NCI-H345 treated with DMSO at 0.1 percent for 48 hours (cell line): Measurements from ENCODE around the gene TLE3.

Source experiments
- DNase-seq: peaks from one replicate; lab custom pipeline; 2025; ENCODE audit not compliant: unreplicated experiment; lab: John Stamatoyannopoulos, UW

The TLE3 gene

DNA sequence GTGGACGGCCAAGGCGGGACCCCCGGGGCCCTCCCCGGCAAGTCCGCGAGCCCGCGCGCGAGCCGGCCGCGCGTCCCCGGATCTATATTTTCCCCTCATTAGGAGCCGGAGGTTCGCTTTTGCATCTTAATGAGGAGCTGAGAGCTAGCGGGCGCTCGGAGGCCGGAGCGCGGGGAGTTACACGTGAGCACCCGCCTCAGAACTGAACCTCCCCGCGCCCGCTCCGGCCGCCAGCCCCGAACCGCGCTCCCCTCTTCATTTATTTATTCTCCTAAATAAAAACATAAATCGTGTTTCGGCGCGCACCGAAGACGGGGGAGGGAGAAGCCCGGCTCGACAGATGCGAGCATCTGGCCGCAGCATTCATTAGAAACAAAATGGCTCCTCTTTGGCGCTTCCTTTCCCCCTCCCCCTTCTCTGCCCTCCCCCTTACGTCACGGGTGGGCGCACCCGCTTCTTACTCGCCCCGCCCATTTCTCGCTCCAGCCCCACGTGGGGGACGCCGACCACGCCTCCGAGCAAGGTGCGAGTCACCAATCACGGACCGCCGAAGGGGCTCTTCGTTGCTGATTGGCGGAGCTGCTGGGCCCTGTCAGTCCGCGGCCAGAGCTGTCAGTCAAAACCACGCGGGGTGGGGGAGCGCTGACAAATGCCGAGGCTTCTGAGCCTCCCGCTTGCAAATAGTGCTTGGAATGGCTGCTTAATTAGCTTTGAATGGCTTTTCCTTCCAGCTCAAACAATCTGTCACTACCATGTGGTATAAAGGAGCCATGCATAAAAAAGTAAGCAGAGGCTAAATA lies 1.6 kb upstream of the TLE3 start:
- DNase-seq = peak; percentile 91

DNA sequence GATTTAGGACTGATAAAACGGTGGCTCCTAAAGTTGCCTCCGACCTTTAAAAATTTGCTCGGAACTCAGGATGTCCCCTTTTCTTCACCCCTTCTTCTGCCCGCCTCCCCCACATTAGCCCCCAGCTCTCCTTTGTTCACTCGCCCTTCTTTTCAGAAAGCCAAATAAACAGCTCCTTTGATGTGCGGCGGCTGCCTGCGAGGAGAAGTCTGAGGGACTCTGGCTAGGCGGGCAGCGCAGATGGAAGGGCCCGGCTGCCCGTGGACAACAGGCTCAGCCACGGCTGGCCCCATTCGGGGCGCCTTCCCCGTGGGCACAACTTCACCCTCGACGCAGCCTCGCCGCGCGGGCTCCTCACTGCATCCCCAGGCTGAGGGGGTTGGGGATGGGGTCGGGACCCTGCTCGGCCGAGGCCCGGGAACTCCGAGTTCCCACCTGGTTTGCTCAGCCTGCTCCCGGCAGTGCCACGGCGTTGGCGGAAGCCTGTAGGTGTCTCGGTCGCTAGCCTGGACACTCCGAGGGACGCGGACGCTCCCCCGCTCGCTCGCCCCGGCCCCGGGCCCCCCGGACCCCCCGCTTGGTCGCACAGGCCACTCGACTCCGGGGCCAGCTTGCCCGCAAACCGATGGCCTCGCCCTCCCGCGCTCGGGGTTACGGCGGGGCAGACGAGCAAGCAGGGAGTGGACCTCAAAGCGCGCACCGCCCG lies 897 bp upstream of the TLE3 start:
- DNase-seq = no peak

DNA sequence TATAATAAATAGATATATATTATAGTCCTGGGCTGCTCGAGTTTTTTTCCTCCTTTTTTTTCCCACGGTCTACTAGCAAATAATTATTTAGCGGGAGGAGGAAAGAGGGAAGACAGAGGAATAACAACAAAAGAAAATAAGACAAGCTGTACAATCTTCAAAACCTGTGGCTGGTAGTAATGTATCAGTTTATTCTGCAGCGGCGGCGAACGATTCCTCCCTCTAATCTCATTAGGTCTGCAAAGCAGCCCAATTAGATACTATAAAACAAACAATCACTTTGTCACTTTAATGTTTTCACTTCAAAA lies 390 bp upstream of the TLE3 start:
- DNase-seq = no peak

GRCh38 chr15:70097063-70097320 lies 725 bp downstream of the TLE3 start:
- no peak for DNase-seq

DNA sequence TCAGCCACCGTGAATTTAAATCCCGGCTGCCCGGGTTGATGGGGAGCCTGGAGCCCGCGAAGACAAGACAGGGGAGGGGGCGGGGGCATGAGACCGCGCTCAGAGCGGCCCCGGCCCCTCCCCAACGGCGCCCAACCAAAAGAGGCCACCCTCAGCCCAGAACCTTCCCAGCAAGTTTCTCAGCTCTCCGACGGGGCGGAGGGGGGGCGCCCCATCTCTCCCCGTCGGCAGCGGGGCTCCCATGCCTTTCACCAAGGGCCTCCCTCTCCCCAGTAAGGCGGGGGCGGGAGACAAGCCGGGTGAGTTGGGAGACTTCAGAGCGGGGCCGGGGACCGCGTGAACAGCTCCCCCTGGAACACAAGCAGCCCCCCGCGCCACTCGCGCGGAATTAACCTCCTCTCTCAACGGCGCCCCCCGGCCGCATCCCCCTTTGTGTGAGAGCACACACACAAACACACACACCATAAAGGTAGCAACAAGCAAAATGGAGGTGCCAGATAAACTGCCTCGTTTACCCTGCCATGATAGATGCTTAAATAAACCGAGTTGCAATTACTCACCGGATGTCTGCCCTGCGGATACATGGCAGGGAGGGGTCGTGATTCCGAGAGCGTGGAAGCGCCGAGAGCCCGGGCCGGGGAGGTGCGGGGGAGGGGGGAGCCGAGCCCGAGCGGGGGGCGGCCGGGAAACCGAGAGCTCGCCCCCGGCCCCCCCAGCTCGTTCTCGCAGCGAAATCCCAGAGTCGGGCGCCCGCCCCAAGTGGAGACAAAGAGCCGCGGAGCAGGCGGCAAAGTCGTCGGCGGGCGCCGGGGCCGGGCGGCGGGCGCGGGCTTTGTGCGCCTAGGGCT lies 1.3 kb downstream of the TLE3 start:
- no peak for DNase-seq

GRCh38 chr15:70095408-70096214 lies 2.1 kb downstream of the TLE3 start:
- DNase-seq = no peak

DNA sequence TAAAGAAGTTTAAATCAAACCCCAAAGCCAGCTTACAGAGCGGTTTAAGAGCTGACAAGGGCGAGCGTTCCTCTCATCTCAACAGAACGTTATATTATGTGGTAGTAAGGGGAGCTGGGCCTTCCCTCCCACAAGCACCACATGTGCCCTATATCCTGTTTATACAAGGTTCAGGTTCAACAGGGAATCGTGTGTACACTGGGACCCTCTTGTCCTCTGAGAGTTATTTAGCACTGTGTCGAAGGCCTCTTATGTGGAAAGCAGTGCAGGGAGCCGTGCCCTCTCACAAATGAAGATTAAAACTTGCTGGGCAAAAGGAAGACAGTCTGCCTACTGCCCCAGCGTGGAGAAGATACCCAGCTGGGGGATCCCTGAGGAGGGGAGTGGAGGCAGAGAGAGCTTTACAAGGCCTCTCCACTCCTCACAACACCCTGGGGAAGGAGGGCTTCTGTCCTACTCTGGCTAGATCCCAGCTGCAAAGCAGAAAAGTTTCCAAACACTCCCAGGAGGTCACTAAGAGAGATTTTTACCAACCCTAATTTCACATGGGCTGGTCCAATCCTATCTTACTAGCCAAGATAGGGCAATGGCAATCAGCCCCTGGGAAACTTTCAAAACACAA lies 2.9 kb downstream of the TLE3 start:
- peak; percentile 38 for DNase-seq

GRCh38 chr15:70093481-70094319 lies 4.0 kb downstream of the TLE3 start:
- DNase-seq = no peak

DNA sequence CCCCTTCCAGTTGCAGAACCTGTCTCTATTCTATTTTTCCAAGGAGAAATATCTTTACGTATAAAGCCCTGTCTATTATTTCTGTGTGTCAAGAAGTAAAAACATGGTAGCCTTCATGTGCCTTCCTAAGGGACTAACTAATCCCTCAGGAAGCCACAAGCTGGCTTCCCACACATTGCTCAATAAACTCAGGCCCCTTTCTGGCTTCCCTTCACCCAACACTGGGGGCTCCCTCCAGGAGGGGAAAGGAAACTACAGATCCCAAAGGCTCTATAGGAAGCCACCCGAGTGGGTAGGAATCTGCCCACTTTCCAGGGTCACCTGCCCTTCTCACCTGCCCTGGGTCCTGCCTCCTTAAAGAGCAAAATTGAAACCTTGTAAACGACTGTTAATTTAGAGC lies 4.6 kb downstream of the TLE3 start:
- no peak for DNase-seq

DNA sequence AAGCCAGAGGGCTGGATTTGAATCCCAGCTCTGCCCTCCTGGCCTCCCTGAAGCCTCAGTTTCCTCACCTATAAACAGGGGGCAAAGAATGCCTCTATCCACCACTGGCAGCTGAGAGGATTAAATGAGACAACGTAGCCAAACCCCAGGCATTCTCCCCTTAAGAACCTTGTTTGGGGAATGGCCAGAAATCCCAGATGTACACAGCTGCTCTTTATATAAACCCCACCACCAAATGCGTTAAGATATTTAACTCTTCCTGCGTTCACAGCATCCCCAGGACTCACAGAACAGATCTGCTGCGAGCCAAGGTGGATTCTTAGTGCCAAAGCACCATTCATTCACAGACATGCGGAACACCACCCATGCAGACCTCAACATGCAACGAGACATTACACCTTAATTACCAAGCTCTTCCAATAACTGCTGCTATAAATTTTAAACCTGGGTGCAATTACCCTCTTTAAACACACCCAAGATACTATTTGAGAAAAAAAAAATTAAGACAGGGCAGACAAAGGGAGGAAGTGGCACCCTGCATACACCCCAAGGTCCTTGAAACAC lies 5.2 kb downstream of the TLE3 start:
- DNase-seq = no peak

- DNase-seq = peak; percentile 52
These were observed 5.8 kb downstream of the TLE3 start for GRCh38 chr15:70091726-70092463.

DNA sequence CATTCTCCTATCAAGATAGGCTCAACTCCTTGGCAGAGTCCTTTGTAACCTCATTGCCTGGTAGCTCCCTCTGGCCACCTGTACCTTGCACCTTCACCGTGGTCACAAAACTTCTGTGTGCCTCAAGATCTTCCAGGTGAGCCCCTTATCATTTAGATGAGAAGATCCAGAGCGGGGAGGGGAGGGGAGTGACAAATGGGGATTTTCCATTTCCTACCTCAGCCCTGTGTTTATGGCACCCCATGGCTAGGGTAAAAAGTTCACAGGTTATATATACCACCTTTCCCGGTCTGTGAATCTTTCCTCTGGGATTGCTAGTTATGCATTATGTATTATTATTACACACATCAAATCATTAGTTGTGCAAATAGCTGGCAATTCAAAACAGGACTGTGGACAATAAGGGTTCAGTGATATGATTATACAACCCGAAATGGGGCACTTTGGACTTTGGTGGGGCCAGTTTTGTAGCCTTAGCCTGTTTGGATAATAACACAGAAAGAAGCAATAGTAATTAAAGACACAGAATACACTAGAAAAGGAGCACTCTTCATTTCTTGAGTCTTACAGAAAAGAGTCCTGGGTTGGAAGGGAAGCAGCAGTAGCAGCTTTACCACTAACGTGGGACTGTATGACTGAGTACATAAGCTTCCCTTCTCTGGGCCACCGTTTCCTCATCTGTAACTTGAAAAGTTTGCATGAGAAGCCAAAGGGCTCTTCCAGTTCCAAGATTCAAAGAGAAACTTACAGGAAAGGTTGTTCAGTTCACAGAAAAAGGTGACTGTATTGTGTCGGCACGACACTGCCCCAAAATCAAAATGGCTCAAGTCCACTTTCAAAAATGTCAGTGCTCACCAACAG lies 7.1 kb downstream of the TLE3 start:
- DNase-seq = no peak

DNA sequence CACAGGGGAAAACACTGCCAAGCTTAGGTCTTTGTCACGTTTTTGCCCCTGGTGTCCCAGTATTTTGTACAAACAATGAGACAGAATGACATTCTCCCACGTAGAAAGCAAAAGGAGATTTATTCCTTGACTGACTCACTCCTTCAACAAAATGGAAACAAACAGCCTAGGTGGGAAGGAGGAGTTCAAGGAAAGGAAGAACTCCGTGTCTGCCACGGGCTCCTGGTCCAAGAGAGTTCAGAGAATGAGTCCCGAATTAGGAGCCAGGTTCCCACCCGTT lies 8.1 kb downstream of the TLE3 start:
- DNase-seq = no peak

DNA sequence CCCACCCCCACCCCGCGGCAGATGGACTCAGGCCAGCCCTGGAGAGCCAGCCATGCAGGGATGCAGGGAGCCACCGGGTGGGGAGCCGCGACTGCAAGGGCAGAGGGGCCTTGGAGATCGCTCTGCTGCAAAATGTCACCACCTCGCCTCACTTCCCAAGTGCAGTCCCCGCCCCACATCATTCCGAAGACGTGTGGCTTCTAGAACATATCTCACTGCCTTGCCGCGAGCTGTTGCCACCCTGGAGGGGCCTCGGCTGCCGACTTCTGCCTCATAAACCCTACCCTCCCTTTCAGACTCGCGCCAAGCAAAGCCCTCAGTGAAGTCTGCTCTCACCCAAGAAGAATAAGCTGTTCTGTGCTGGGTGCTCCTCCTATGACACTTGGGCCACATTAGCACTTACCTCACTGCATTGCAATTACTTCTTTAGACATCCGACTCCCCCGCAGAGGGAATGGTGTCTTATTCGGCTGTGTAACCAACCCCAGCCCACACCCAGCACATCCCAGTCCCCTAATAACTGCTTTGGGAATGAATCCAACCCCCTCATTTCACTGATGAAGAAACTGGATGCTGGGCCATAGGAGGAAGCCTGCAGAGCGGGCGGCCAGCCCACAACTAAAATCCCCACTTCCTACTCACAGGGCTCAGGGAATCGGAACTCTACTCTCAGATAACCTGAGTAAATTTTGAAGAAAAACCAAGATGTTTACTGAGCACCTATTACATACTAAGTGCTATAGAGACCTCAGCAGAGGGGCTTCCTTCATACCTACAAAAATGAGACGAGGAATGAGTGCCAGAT lies 8.6 kb downstream of the TLE3 start:
- DNase-seq = no peak

GRCh38 chr15:70088455-70088854 lies 9.3 kb downstream of the TLE3 start:
- DNase-seq = peak; percentile 65

DNA sequence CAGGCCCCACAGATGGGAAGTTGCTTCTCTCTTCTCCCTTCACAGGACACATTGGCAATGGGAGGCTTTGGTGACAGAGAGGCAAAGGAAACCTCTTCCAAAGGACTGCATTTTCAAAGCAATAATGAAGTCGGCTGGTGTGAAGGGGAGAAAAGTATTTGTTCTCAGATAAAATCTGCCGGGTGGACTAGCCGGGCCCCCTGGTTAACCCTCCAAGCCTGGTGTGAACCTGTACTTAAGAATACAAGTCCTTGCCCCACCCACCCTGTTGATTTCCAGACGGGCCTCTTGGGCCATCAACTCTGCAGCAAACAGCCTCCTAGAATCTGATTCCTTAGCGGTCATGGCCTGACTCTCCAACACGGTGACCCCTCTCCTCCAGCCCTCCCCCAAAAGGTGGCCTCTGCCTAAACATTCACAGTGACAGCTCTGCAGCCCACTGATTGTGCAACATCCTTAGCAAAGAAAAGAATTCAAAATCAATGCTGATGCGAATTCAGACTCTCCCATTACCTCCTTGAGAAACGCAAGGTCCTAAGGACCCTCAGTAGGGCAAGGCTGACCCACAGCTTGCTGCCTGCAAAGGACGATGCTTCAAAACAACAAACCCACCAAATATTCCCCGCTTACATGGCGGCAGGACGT lies 9.9 kb downstream of the TLE3 start:
- no peak for DNase-seq

DNA sequence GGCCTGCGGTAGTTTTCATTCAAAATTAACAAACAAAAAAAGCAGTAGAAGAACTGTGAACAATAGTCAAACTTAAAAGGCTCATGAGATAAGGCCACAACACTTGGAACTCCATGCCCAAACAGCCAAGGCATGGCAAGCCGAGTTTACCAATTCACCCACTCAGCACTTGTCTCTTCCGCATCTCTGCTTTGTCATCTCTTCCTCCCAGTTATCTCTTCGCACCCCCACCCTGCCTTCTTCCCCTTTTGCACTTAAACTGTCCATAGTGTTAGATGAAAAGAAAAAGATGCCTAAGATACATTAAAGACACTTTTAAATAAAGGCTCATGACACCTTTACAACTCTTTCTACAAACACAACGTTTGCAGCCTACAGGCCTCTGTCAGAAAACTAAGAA lies 11.1 kb downstream of the TLE3 start:
- DNase-seq = no peak
